ENCODE measurements around the gene CES1.
"Not testable (repeated sequence)": the region's sequence is repeated elsewhere in the genome, so short reads cannot be mapped to it uniquely, and the experiment has no call there.

CES1 gene

GRCh38 chr16:55834049-55834448, 1.2 kb upstream of the CES1 start:
- DNase-seq (ENCODE audit: low read depth in 2 of 2) = no peak
- H3K4me3 ChIP-seq (replicated peaks in 1 of 2; ENCODE audit: low read depth in 2 of 2, low read length in 2 of 2) = no peak overlapping the region
- no peak for TF ChIP-seq CTCF (IDR thresholded peaks at IDR 0.05; ENCODE audit: low read depth, low read length)

- no peak for TF ChIP-seq CTCF (IDR thresholded peaks at IDR 0.05; ENCODE audit: low read depth, low read length)
- no peak for DNase-seq (ENCODE audit: low read depth in 2 of 2)
Measured at GRCh38 chr16:55832425-55832772, 497 bp downstream of the CES1 start.

GRCh38 chr16:55830658-55831294, 2.1 kb downstream of the CES1 start:
- TF ChIP-seq CTCF (IDR thresholded peaks at IDR 0.05; ENCODE audit: low read depth, low read length) = no peak
- H3K4me3 ChIP-seq (replicated peaks in 1 of 2; ENCODE audit: low read depth in 2 of 2, low read length in 2 of 2) = no peak overlapping the region
- no peak for DNase-seq (ENCODE audit: low read depth in 2 of 2)

More at GRCh38 chr16:55832425-55832772, 497 bp downstream of the CES1 start:
- H3K4me3 ChIP-seq (replicated peaks in 1 of 2; ENCODE audit: low read depth in 2 of 2, low read length in 2 of 2) = peak overlapping the region in 1 of 2 donors; percentile 17

- not testable (repeated sequence) for DNase-seq (ENCODE audit: low read depth in 2 of 2); H3K4me3 ChIP-seq (replicated peaks in 1 of 2; ENCODE audit: low read depth in 2 of 2, low read length in 2 of 2)
Measured at GRCh38 chr16:55829232-55829631, 3.7 kb downstream of the CES1 start.

GRCh38 chr16:55828680-55829079, 4.2 kb downstream of the CES1 start:
- TF ChIP-seq CTCF (IDR thresholded peaks at IDR 0.05; ENCODE audit: low read depth, low read length) = no peak
- no peak overlapping the region for H3K4me3 ChIP-seq (replicated peaks in 1 of 2; ENCODE audit: low read depth in 2 of 2, low read length in 2 of 2)
- DNase-seq (ENCODE audit: low read depth in 2 of 2) = no peak

GRCh38 chr16:55825115-55825728, 7.7 kb downstream of the CES1 start:
- no peak for DNase-seq (ENCODE audit: low read depth in 2 of 2)
- H3K4me3 ChIP-seq (replicated peaks in 1 of 2; ENCODE audit: low read depth in 2 of 2, low read length in 2 of 2) = no peak overlapping the region
- no peak for TF ChIP-seq CTCF (IDR thresholded peaks at IDR 0.05; ENCODE audit: low read depth, low read length)

GRCh38 chr16:55824473-55825000, 8.4 kb downstream of the CES1 start:
- no peak for DNase-seq (ENCODE audit: low read depth in 2 of 2)
- no peak for TF ChIP-seq CTCF (IDR thresholded peaks at IDR 0.05; ENCODE audit: low read depth, low read length)
- no peak overlapping the region for H3K4me3 ChIP-seq (replicated peaks in 1 of 2; ENCODE audit: low read depth in 2 of 2, low read length in 2 of 2)
